GM10248 (cell line): ENCODE measurements around the gene PDK3.

Experiments
- CTCF ChIA-PET: fragments of 300-600 bp; sonication (Branson Sonifier 250); formaldehyde crosslinking; extraction: SDS; loops from one replicate; lab custom pipeline; 2021; ENCODE audit warnings: antibody characterized with exemption; lab: Yijun Ruan, JAX
- POLR2A ChIA-PET: fragments of 350-650 bp; sonication (Branson Sonifier 250); formaldehyde crosslinking; extraction: SDS; loops from one replicate; lab custom pipeline; 2020; ENCODE audit warnings: antibody characterized with exemption; lab: Yijun Ruan, JAX
- DNase-seq: peaks from one replicate; pipeline ENCODE4 v3.0.0; 2012; ENCODE audit errors: extremely low spot score
- CTCF ChIP-seq: IDR thresholded peaks from 2 replicates; pipeline ENCODE4 v1.5.1; 2012; ENCODE audit warnings: mild to moderate bottlenecking, low read depth; ENCODE audit errors: extremely low read depth, missing control alignments, control extremely low read depth

Gene PDK3

GRCh38 chrX:24494647-24495075 lies 29.6 kb downstream of the PDK3 start:
- CTCF ChIA-PET = no interaction called here
- POLR2A ChIA-PET = no interaction called here
- TF ChIP-seq CTCF = no peak
- DNase-seq = no peak

DNA sequence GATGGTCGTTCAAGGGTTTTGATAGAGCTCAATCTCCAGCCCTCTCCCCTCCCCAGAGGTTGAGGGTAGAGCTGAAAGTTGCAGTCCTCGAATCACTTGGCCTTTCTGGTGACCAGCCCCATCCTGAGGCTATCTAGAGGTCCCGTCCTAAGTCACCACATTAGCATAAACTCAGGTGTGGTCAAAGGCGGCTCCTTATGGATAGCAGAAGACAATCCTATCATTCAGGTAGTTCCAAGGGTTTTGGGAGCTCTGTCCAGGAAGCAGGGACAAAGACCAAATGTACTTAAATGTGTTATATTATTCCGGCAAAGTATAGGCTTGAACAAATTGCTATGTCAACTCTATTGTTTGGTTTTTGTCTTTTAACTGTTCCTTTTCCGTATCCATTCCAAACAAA lies 30.6 kb downstream of the PDK3 start:
- no peak for TF ChIP-seq CTCF
- DNase-seq = no peak
- ChIA-PET POLR2A (no interaction called here), CTCF (no interaction called here)

- no peak for TF ChIP-seq CTCF
These were observed 33.1 kb downstream of the PDK3 start for GRCh38 chrX:24498181-24498580.

DNA sequence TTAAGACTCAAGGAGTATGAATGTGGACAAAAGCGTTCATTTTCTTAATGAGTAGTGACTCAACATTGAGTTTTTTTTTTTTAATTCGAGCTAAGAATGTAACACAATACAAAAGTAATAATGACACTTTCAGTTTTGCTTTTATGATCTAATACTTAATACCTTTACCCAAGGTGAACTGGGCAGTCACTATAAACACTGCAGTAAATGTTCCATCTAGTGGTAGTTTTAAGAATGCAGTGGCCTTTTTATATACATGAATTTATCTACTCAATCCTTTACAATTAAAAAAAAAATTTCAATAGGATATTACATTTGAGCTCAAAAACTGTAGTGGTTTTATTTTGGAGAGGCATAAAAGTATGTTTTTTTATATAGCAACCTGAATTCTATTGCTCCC lies 33.9 kb downstream of the PDK3 start:
- ChIA-PET CTCF (interaction anchor here (1.2 to 4.8 kb wide), 11 partner anchors 9 to 127 kb away, joined by 3 to 54 read pairs (median 6); partner anchors contain the start of gene PDK3), POLR2A (no interaction called here)
- DNase-seq = no peak
- peak; percentile 18 for TF ChIP-seq CTCF

More at GRCh38 chrX:24498181-24498580, 33.1 kb downstream of the PDK3 start:
- POLR2A ChIA-PET = no interaction called here
- no peak for DNase-seq
- CTCF ChIA-PET = interaction anchor here (1.3 to 4.8 kb wide), 9 partner anchors 8 to 127 kb away, joined by 4 to 54 read pairs (median 7); partner anchors contain the start of gene PDK3

DNA sequence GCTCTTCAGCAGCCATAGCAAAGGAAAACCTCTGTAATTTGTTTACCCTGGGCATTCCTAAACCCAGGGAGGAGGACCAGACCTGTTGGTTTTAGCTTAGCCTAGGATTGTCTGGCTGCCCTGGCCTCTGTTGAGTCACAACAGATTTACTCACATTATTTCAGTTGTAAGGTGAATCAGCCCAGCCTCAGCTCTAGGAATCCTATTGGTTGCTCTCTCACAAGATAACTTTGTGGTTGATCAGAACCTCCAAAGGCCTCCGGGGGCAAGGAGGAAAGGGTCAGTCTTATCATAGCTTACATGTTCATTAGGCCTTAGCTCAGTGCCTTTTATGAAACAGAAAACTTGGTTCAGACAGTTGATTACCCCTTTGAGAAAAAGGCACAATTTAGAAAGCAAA lies 41.0 kb downstream of the PDK3 start:
- DNase-seq = no peak
- ChIA-PET POLR2A (no interaction called here), CTCF (interaction anchor here (1.1 to 1.4 kb wide), 2 partner anchors 8 to 110 kb away, joined by 4 read pairs; no protein-coding TSS in a partner anchor)
- TF ChIP-seq CTCF = no peak

DNA sequence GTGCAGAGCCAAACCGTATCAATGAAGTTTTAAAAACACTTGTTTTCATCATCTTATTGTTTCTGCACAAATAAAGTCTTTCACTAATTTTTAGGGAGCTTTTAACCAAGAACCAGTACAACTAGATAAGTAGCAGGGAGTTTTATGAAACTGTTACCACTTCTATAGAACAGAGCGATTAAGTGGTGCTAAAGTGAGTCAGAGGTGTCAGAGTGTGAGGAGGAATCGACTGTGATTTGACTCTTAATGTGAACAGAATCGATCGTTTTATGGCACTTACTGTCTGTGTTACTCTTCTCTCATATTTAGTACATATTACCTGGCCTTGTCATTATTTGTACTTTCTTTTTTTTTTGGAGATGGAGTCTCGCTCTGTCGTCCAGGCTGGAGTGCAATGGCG lies 43.3 kb downstream of the PDK3 start:
- CTCF ChIA-PET = no interaction called here

More for the DNA sequence above, 43.3 kb downstream of the PDK3 start:
- no peak for TF ChIP-seq CTCF
- POLR2A ChIA-PET = no interaction called here
- no peak for DNase-seq
